HG03045 (cell line): Measurements from ENCODE around the gene CHDH.

Source experiments
- ATAC-seq: cut with Tn5 transposase; IDR thresholded peaks from one replicate; pipeline ENCODE4 v1.9.1; 2021; ENCODE audit warnings: mild to moderate bottlenecking, moderate library complexity; ENCODE audit not compliant: unreplicated experiment

CHDH gene

GRCh38 chr3:53824795-53825194 lies 21.4 kb downstream of the CHDH start:
- ATAC-seq: no peak

GRCh38 chr3:53823956-53824657 lies 22.1 kb downstream of the CHDH start:
- no peak for ATAC-seq

GRCh38 chr3:53823026-53823955 lies 22.9 kb downstream of the CHDH start:
- ATAC-seq: no peak

GRCh38 chr3:53822331-53822741 lies 23.9 kb downstream of the CHDH start:
- no peak for ATAC-seq

GRCh38 chr3:53821631-53822121 lies 24.5 kb downstream of the CHDH start:
- no peak for ATAC-seq

- ATAC-seq: no peak
Observed at GRCh38 chr3:53820756-53821580, 25.3 kb downstream of the CHDH start.

GRCh38 chr3:53820084-53820483 lies 26.1 kb downstream of the CHDH start:
- no peak for ATAC-seq

- ATAC-seq: no peak
Observed at GRCh38 chr3:53819163-53819868, 26.9 kb downstream of the CHDH start.

GRCh38 chr3:53818221-53819162 lies 27.7 kb downstream of the CHDH start:
- no peak for ATAC-seq

- no peak for ATAC-seq
Observed at GRCh38 chr3:53817809-53818208, 28.4 kb downstream of the CHDH start.

GRCh38 chr3:53817211-53817610 lies 29.0 kb downstream of the CHDH start:
- no peak for ATAC-seq

GRCh38 chr3:53816425-53816824 lies 29.8 kb downstream of the CHDH start:
- no peak for ATAC-seq

GRCh38 chr3:53815651-53816050 lies 30.6 kb downstream of the CHDH start:
- no peak for ATAC-seq

GRCh38 chr3:53815067-53815466 lies 31.2 kb downstream of the CHDH start:
- no peak for ATAC-seq

- no peak for ATAC-seq
Observed at GRCh38 chr3:53813876-53814275, 32.3 kb downstream of the CHDH start.

GRCh38 chr3:53813229-53813628 lies 33.0 kb downstream of the CHDH start:
- ATAC-seq: no peak

GRCh38 chr3:53812434-53812833 lies 33.8 kb downstream of the CHDH start:
- ATAC-seq: no peak

- no peak for ATAC-seq
Observed at GRCh38 chr3:53811143-53811927, 34.9 kb downstream of the CHDH start.
